ENCODE measurements around the gene MYL10.
A peak's percentile ranks its signal among the peaks of the same experiment; 100 is the strongest.
"Not testable (repeated sequence)": the region's sequence is repeated elsewhere in the genome, so short reads cannot be mapped to it uniquely, and the experiment has no call there.

The MYL10 gene

DNA sequence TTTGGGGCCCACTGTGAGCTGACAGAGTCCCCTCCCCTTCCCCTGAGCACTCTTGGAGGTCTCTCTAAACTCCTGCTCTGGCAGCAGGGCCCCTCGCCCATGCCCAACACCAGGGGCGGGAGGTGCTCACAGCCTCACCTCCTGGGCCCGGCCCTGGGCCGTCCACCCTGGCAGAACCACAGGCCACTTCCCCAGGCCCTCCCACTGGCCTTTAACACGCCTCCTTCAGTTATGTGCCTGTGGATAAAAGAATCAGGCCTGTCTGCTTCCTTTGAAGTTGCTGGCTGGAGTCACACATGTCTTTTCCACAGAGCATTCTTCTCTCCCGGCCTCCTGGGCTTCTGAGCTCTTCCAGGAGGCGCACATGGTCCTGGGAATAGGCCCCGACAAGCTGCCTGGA, 10.2 kb downstream of the MYL10 start:
- DNase-seq (ENCODE audit: low spot score), result no peak

GRCh38 chr7:101618207-101618839, 10.8 kb downstream of the MYL10 start:
- no peak for DNase-seq (ENCODE audit: low spot score)

DNA sequence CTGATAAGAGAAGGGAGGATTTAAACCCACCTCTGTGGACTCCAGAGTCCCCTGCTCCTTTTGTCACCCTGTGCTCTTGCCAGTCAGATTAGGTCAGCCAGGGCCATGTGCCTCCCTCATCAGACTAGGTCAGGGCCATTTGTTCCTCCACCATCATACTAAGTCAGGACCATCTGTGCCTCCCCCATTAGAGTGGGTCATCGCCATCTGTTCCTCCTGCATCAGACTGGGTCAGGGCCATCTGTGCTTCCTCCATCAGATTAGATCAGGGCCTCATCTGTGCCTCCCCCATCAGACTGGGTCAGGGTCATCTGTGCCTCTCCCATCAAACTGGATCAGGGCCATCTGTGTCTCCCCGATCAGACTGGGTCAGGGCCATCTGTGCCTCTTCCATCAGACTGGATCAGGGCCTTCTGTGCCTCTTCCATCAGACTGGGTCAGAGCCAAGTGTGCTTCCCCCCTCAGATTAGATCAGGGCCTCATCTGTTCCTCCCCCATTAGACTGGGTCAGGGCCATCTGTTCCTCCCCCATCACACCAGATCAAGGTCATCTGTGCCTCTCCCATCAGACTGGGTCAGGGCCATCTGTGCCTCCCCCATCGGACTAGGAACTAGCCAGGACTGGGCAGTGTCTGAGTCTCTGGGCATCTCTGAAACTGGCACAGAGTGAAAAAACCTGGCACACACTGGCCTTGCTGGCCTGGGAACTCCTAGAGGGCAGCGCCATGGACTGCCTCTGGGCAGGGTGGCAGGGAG, 11.5 kb downstream of the MYL10 start:
- no peak for DNase-seq (ENCODE audit: low spot score)

GRCh38 chr7:101615446-101615845, 13.7 kb downstream of the MYL10 start:
- no peak for DNase-seq (ENCODE audit: low spot score)

DNA sequence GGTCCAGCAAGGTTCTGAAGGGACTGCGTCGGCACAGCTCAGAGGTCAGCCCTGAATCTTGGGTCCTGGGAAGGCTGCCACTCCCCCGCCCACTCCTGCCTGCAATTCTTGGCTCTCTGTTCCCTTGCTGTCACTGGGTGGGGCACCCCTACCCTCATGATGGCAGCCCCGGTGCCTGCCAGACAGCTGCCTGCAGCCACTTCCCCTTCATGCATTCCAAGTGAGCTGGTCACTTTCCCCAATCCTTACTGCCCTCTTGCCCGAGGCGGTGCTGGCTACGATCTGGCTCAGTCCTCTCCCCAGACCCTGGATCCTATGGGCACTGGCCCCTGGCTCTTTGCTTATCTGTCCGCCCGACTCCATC, 14.2 kb downstream of the MYL10 start:
- no peak for DNase-seq (ENCODE audit: low spot score)

GRCh38 chr7:101614098-101614938, 14.8 kb downstream of the MYL10 start:
- no peak for DNase-seq (ENCODE audit: low spot score)

- no peak for DNase-seq (ENCODE audit: low spot score)
These were observed 16.1 kb downstream of the MYL10 start for GRCh38 chr7:101612885-101613515.

DNA sequence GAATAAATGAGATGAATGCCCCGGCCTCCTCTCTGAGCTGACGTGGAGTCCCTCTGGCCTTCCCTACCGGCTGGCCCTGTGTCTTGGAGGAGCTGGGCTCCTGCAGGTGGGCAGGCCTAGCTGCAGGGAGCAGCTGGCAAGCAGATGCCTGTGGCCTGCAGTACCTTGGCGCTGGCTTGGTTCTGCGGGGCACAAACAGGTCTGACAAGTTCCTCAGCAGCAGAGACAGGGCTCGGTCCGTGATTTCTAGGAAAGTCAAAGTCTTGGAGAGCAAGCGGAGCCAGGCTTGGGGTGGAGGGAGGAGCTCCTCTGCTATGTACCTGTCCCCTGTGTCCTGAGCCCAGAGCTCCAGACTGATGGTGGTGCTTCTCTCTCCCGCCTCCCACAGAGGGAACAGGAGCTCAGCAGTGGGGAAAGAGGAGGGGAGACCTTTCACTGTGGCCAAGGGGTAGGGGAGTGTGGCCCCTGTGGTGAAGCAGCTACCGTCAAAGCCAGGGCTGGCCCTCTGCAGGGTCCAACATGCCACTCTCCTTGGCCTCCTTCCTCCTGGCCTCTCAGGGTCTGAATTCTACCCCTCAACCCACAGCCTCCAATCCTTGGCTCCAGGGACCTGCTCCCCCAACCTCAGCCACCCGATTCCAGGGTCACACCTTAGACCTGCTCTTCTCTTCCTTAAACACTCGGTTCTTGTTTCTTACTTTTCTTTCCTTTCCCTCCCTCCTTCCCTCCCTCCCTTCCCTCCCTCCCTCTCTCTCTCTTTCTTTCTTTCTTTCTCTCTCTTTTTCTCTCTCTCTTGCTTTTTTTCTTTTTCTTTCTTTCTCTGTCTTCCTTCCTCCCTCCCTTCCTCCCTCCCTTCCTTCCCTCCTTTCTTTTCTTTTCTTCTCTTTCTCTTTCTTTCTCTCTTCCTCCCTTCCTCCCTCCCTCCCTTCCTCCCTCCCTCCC, 20.1 kb downstream of the MYL10 start:
- DNase-seq (ENCODE audit: low spot score), result no peak

DNA sequence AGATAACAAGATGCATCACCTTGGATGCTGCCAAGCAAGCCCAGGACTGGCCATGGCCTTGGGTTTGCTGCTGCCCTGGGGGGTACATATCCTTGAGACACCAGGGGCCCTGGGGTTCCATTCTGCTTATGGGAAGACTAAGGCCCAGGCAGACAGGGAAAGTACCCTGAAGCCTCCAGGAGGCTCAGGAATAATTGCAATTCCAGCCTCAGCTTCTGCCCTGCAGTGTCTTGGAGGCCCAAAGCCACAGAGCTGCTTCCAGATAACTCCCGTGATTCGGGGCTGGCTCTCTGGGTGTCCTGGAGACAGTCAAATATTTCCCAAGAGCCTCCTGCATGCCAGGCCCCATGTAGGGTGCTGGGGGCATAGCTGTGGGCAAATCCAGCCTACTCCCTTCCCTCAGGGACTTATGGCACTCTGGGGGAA, 22.6 kb downstream of the MYL10 start:
- no peak for DNase-seq (ENCODE audit: low spot score)

DNA sequence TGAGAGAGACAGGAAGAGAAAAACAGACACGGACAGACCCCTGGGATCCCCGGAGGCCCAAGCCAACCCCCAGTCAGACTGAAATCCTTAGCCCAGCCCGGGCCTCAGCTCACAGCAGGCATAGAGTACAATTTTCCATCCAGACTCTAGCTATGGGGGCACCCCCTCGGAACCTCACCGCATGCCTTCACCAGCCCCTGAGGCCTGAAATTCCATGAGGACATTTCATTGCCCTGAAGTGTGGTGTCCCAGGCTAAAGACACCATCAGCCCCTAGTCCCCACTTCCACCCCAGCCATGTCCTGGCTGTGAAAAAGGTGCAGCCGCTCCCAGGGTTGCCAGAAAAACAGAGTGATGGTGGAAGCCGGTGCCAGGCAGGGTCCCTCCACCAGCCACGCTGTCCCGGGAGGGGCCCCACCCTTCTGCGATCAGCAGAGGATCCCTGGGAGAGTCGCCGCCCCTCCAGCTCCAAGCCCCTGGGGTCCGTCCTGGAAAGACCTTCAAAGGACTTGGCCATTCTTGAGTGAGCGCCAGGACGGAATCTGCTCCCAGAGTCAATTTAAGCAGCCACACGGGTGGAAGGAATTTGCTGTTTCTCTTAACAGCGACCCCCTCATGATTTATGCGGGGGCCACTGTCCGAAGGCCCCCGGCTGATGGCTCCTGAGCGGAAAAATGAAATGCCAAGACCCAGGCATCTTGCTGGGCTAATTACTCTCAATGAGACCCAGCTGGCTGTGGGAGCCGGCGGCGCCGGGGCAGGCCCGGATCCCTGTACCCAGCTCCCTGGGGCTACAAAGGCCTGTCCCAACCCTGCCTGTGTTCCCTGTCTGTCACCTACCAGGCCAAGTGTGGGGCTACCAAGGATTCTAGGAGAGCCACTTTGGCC, 23.2 kb downstream of the MYL10 start:
- DNase-seq (ENCODE audit: low spot score), result no peak

GRCh38 chr7:101604934-101605332, 24.2 kb downstream of the MYL10 start:
- not testable (repeated sequence) for DNase-seq (ENCODE audit: low spot score)

DNA sequence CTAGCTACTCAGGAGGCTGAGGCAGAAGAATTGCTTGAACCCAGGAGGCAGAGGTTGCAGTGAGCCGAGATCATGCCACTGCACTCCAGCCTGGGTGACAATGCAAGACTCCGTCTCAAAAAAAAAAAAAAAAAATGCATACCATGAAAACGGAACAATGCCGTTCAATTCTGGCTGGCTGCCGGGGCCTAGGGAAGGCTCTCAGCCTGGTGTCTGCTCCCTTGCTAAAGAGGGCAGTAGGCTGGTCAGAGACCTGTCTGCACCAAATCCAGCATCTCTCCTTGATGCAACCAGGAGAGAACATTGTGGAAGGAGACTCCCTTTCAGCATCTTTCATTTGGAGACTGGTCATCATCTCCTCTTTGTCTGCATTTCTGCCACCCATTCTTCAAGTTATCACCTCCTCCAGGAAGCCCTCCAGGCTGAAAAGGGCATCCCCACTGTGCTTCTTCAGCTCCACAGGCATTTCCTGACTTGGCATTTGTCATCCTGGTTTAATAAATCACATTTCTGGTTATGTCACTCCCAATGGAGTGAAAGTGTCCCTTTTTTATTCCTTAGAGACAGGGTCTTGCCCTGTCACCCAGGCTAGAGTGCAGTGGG, 24.7 kb downstream of the MYL10 start:
- no peak for DNase-seq (ENCODE audit: low spot score)

- DNase-seq (ENCODE audit: low spot score), result peak; percentile 27
These were observed 26.4 kb downstream of the MYL10 start for GRCh38 chr7:101602484-101603241.

- DNase-seq (ENCODE audit: low spot score), result no peak
These were observed 27.0 kb downstream of the MYL10 start for GRCh38 chr7:101602082-101602481.

DNA sequence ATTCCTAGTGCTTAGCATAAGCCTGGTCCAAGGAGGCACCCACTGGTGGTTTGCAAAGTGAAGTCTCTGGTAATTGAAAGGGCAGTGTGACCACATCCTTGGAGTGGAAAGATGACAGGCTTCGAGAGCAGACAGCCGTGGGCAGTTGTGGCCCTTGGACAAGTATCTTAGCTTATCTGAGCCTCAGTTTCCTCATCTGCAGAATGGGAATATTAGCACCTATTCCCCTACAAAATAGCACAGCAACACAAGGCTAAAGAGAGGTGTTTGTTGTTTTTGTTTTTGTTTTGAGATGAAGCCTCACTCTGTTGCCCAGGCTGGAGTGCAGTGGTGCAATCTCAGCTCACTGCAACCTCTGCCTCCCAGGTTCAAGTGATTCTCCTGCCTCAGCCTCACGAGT, 29.3 kb downstream of the MYL10 start:
- no peak for DNase-seq (ENCODE audit: low spot score)

DNA sequence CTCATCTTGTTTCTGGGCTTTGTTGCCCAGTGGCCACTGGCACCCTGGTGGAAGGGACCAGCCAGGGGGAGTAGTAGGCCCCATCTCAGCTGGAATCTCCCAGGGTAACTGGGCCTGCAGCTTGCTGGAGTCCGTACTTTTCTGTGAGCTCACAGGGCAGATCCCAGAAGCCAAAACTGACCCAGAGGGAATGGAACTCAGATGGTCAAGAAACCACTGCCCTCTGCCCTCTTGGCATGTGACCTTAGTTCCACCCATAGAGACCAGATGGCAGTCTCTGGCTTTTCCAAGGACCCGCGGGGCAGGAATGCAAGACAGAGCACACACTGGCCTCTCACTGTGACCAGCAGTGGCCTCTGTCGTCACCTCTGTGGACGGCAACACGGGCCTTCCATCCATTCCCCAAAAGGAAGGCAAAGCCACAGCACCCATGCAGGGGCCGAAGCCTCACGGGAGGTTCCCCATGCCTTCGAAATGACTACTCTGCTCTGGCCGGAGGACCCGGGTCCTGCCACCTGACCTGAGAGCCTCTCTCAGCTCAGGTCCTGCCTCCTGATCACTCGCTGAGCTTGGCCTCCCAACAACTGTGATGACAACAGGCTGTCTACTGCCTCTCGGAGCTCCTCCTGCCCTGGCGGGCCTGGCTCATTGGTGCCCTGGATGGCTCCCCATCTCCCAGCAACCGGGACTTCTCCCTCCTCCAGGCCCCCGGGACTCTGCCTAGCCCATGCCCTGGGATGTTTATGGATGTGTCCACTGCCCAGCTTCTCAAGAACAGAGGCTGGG, 29.9 kb downstream of the MYL10 start:
- no peak for DNase-seq (ENCODE audit: low spot score)

- DNase-seq (ENCODE audit: low spot score), result no peak
These were observed 30.6 kb downstream of the MYL10 start for GRCh38 chr7:101598422-101598985.

GRCh38 chr7:101597941-101598340, 31.2 kb downstream of the MYL10 start:
- no peak for DNase-seq (ENCODE audit: low spot score)
